ENCODE measurements around the gene ADH6. TPM values are rescaled to one million over a fixed set of nuclear protein-coding genes. Genes with fewer than 3 reads are reported as not detected.

The ADH6 gene
- total RNA-seq, 1 experiment from 2014 or later: 0.07 TPM

GRCh38 chr4:99154658-99155342 is 64.2 kb downstream of the ADH6 start:
- DNase-seq (ENCODE audit: low spot score) (no peak), ATAC-seq (no peak)
- Mint-ChIP-seq H3K27ac (no peak overlapping the region), H3K27me3 (ENCODE audit: low read depth) (0 out of 2 replicates have a peak, but pooled peaks cover 4% of the 10 kb centered on the region), H3K4me1 (no peaks in the 10 kb centered on the region), H3K36me3 (peaks cover 33% of the 10 kb centered on the region), H3K4me3 (no peak overlapping the region), H3K9me3 (peaks cover 48% of the 10 kb centered on the region)
- TF ChIP-seq E2F4 (CRISPR knock-in tag; IDR thresholded peaks at IDR 0.05; ENCODE audit: borderline replicate concordance, low read depth) (no peak), ZNF671 (CRISPR knock-in tag; IDR thresholded peaks at IDR 0.05) (no peak), GRHL2 (CRISPR knock-in tag; IDR thresholded peaks at IDR 0.05; ENCODE audit: insufficient replicate concordance, severe bottlenecking) (no peak)
- POLR2A ChIA-PET: no interaction called here
- CTCF ChIA-PET: no interaction called here

Other genes starting within 250 kb of the ADH6 start
- 86.7 to 102 TPM (median 91.4 TPM) in 3 replicates for gene METAP1, start 223.5 kb downstream of the ADH6 start, total RNA-seq (2021)
- gene ADH5, start 130.5 kb downstream of the ADH6 start, total RNA-seq (2021): 244 to 252 TPM (median 247 TPM) in 3 replicates
- gene ADH4, start 74.9 kb downstream of the ADH6 start, total RNA-seq (2021): 0.11 to 0.18 TPM (median 0.16 TPM) in 3 replicates
- 0.11 TPM in 1 of 3 replicates, not detected in the others for gene ADH1A, start 71.7 kb upstream of the ADH6 start, total RNA-seq (2021)
- 1.0 to 1.7 TPM (median 1.5 TPM) in 3 replicates for gene ADH1B, start 102.2 kb upstream of the ADH6 start, total RNA-seq (2021)
- gene ADH1C, start 133.5 kb upstream of the ADH6 start, total RNA-seq (2021): 0.22 to 0.23 TPM in 2 of 3 replicates, not detected in the other
- gene ADH7, start 216.1 kb upstream of the ADH6 start, total RNA-seq (2021): not detected in 3 replicates